A204.1 (cell line): ENCODE data around the gene GYPC.
"Not testable (repeated sequence)": the region's sequence is repeated elsewhere in the genome, so short reads cannot be mapped to it uniquely, and the experiment has no call there.

Source experiments
- FAIRE-seq: peaks from 2 replicates; lab custom pipeline; 2012; peaks lifted over from hg19 to GRCh38; lab: Jason Lieb, UNC

The GYPC gene

GRCh38 chr2:126699716-126700581 lies 44.0 kb downstream of the GYPC start:
- FAIRE-seq, result no peak

- no peak for FAIRE-seq
These were observed 44.7 kb downstream of the GYPC start for GRCh38 chr2:126700677-126701076.

- FAIRE-seq, result no peak
These were observed 47.4 kb downstream of the GYPC start for GRCh38 chr2:126703311-126703710.

GRCh38 chr2:126704434-126705160 lies 48.6 kb downstream of the GYPC start:
- no peak for FAIRE-seq

- FAIRE-seq, result no peak
These were observed 51.2 kb downstream of the GYPC start for GRCh38 chr2:126707191-126707590.

- FAIRE-seq, result no peak
These were observed 52.0 kb downstream of the GYPC start for GRCh38 chr2:126707941-126708340.

- no peak for FAIRE-seq
These were observed 58.4 kb downstream of the GYPC start for GRCh38 chr2:126714191-126714965.

GRCh38 chr2:126715111-126715510 lies 59.2 kb downstream of the GYPC start:
- no peak for FAIRE-seq

- FAIRE-seq, result no peak
These were observed 59.8 kb downstream of the GYPC start for GRCh38 chr2:126715576-126716406.

GRCh38 chr2:126717277-126717676 lies 61.3 kb downstream of the GYPC start:
- not testable (repeated sequence) for FAIRE-seq

GRCh38 chr2:126717928-126718327 lies 62.0 kb downstream of the GYPC start:
- no peak for FAIRE-seq

- FAIRE-seq, result no peak
These were observed 63.4 kb downstream of the GYPC start for GRCh38 chr2:126719191-126719832.

GRCh38 chr2:126719833-126720351 lies 63.9 kb downstream of the GYPC start:
- FAIRE-seq, result no peak

GRCh38 chr2:126720638-126721037 lies 64.7 kb downstream of the GYPC start:
- no peak for FAIRE-seq

GRCh38 chr2:126722081-126722480 lies 66.1 kb downstream of the GYPC start:
- no peak for FAIRE-seq

GRCh38 chr2:126722546-126722945 lies 66.6 kb downstream of the GYPC start:
- no peak for FAIRE-seq

- FAIRE-seq, result no peak
These were observed 67.4 kb downstream of the GYPC start for GRCh38 chr2:126723281-126723815.

GRCh38 chr2:126725580-126725979 lies 69.6 kb downstream of the GYPC start:
- no peak for FAIRE-seq

GRCh38 chr2:126729896-126730295 lies 73.9 kb downstream of the GYPC start:
- FAIRE-seq, result no peak

GRCh38 chr2:126730655-126731054 lies 74.7 kb downstream of the GYPC start:
- no peak for FAIRE-seq

- no peak for FAIRE-seq
These were observed 75.4 kb downstream of the GYPC start for GRCh38 chr2:126731353-126731752.
